IMR-90 (cell line): Measurements from ENCODE around the gene ARHGAP23. TPM values are rescaled to one million over a fixed set of nuclear protein-coding genes. Genes with fewer than 3 reads are reported as not detected.

Experiments
- ATAC-seq: fragments of 200-7000 bp; cut with Tn5 transposase; 2 replicates; pipeline ENCODE4 v1.9.1; 2020; ENCODE audit warnings: low read depth, mild to moderate bottlenecking, moderate library complexity
- BruUV-seq: library from RNA; stranded (reverse); fragments of 400-500 nt; replicated peaks from 2 replicates; lab custom pipeline; 2021; lab: Mats Ljungman, UMichigan
- CTCF ChIA-PET: fragments of 300-600 bp; formaldehyde crosslinking; extraction: SDS; loops from one replicate; lab custom pipeline; 2021; ENCODE audit warnings: antibody characterized with exemption; lab: Yijun Ruan, JAX
- POLR2A ChIA-PET: fragments of 300-600 bp; sonication (Branson Sonifier 250); formaldehyde crosslinking; loops from one replicate; lab custom pipeline; 2022; ENCODE audit warnings: antibody characterized with exemption; ENCODE audit not compliant: unreplicated experiment; lab: Charles Lee
- DNase-seq: peaks from one replicate; pipeline ENCODE4 v3.0.0; 2013
- H2AFZ ChIP-seq: replicated peaks from 2 replicates; pipeline ENCODE3; 2013; ENCODE audit warnings: low read length, mild to moderate bottlenecking; ENCODE audit not compliant: poor library complexity
- H2AK5ac ChIP-seq: 2 replicates; pipeline ENCODE4 v1.6.1; 2013; ENCODE audit warnings: low read depth, low read length, inconsistent platforms
- H2AK9ac ChIP-seq: replicated peaks from 2 replicates; pipeline ENCODE3; 2013; ENCODE audit warnings: mild to moderate bottlenecking, low read depth, low read length, moderate library complexity; ENCODE audit not compliant: poor library complexity
- H2BK120ac ChIP-seq: 2 replicates; pipeline ENCODE4 v1.6.1; 2013; ENCODE audit warnings: low read depth, low read length, inconsistent platforms
- H2BK15ac ChIP-seq: 3 replicates; pipeline ENCODE4 v1.6.1; 2013; ENCODE audit warnings: low read depth, low read length, inconsistent platforms
- H2BK20ac ChIP-seq: 2 replicates; pipeline ENCODE4 v1.6.1; 2013; ENCODE audit warnings: low read depth, mild to moderate bottlenecking, inconsistent platforms, low read length, moderate library complexity
- H2BK5ac ChIP-seq: 2 replicates; pipeline ENCODE4 v1.6.1; 2013; ENCODE audit warnings: mild to moderate bottlenecking, low read depth, low read length, inconsistent platforms; ENCODE audit not compliant: poor library complexity, severe bottlenecking
- H3K14ac ChIP-seq: replicated peaks from 2 replicates; pipeline ENCODE4 v1.6.1; 2013; ENCODE audit warnings: low read depth, low read length, inconsistent platforms
- H3K18ac ChIP-seq: 2 replicates; pipeline ENCODE4 v1.6.1; 2013; ENCODE audit warnings: low read depth, low read length, control low read depth
- H3K23ac ChIP-seq: 2 replicates; pipeline ENCODE4 v1.6.1; 2013; ENCODE audit warnings: low read depth, low read length, inconsistent platforms
- H3K27ac ChIP-seq: 2 replicates; pipeline ENCODE4 v1.5.1; 2013; ENCODE audit warnings: mild to moderate bottlenecking, control low read depth, low read length; ENCODE audit not compliant: insufficient read depth
- H3K27me3 ChIP-seq: 2 replicates; pipeline ENCODE4 v1.6.1; 2013; ENCODE audit warnings: low read length; ENCODE audit not compliant: control insufficient read depth, insufficient read depth
- H3K36me3 ChIP-seq: 2 replicates; pipeline ENCODE4 v1.6.1; 2013; ENCODE audit warnings: low read length, mixed read lengths; ENCODE audit not compliant: control insufficient read depth, insufficient read depth
- H3K4ac ChIP-seq: 2 replicates; pipeline ENCODE4 v1.6.1; 2013; ENCODE audit warnings: low read depth, low read length, inconsistent platforms
- H3K4me1 ChIP-seq: 2 replicates; pipeline ENCODE4 v1.6.1; 2013; ENCODE audit warnings: low read length, mixed read lengths; ENCODE audit not compliant: control insufficient read depth, insufficient read depth
- H3K4me2 ChIP-seq: 2 replicates; pipeline ENCODE4 v1.6.1; 2013; ENCODE audit warnings: low read depth, mild to moderate bottlenecking, control low read depth, low read length, moderate library complexity
- H3K4me3 ChIP-seq: 2 replicates; pipeline ENCODE4 v1.5.1; 2013; ENCODE audit warnings: low read depth, mild to moderate bottlenecking, control low read depth, low read length, moderate library complexity; ENCODE audit not compliant: insufficient read depth
- H3K56ac ChIP-seq: 2 replicates; pipeline ENCODE4 v1.6.1; 2013; ENCODE audit warnings: low read length, inconsistent platforms; ENCODE audit not compliant: insufficient read depth; ENCODE audit errors: extremely low read depth
- H3K79me1 ChIP-seq, 2 experiments: 2 replicates each; pipeline ENCODE4 v1.6.1; 2013; ENCODE audit warnings: low read length in 2 of 2, inconsistent platforms in 1 of 2, low read depth in 1 of 2
- H3K9ac ChIP-seq: 2 replicates; pipeline ENCODE4 v1.6.1; 2013; ENCODE audit warnings: low read depth, low read length, control low read depth
- H3K9me1 ChIP-seq: 2 replicates; pipeline ENCODE4 v1.6.1; 2013; ENCODE audit warnings: low read length, inconsistent platforms; ENCODE audit not compliant: insufficient read depth
- H3K9me3 ChIP-seq: 2 replicates; pipeline ENCODE4 v1.6.1; 2013; ENCODE audit warnings: low read length; ENCODE audit not compliant: control insufficient read depth, insufficient read depth
- H4K20me1 ChIP-seq: 2 replicates; pipeline ENCODE4 v1.6.1; 2013; ENCODE audit warnings: low read length, inconsistent platforms; ENCODE audit not compliant: insufficient read depth
- H4K5ac ChIP-seq: 2 replicates; pipeline ENCODE4 v1.6.1; 2013; ENCODE audit warnings: mild to moderate bottlenecking, low read depth, low read length, control low read depth
- H4K8ac ChIP-seq, 2 experiments: 2 replicates each; pipeline ENCODE4 v1.6.1; 2013; ENCODE audit warnings: low read depth in 2 of 2, low read length in 2 of 2, control low read depth in 1 of 2, inconsistent platforms in 1 of 2
- H4K91ac ChIP-seq: 2 replicates; pipeline ENCODE4 v1.6.1; 2013; ENCODE audit warnings: low read depth, low read length, inconsistent platforms; ENCODE audit not compliant: insufficient read depth
- CTCF ChIP-seq: conservative IDR thresholded peaks from 2 replicates; pipeline ENCODE4 v1.5.1; 2012; ENCODE audit warnings: mild to moderate bottlenecking, low read depth, low read length, improper control_type of control experiment
- MAZ ChIP-seq: IDR thresholded peaks from 2 replicates; pipeline ENCODE4 v1.6.1; 2012; ENCODE audit warnings: low read depth, mild to moderate bottlenecking, low read length, improper control_type of control experiment, moderate library complexity, borderline replicate concordance
- RAD21 ChIP-seq: IDR thresholded peaks from 2 replicates; pipeline ENCODE4 v1.6.1; 2012; ENCODE audit warnings: low read length, improper control_type of control experiment
- RFX5 ChIP-seq: IDR thresholded peaks from 2 replicates; pipeline ENCODE4 v1.8.0; 2012; ENCODE audit warnings: low read depth, mild to moderate bottlenecking, low read length, moderate library complexity
- WGBS, 2 experiments: methylation state at CpG; one replicate each; pipeline versions ENCODE4 v1.1.5 to v1.1.7; 2013; ENCODE audit warnings: missing lambda C conversion rate in 2 of 2; ENCODE audit not compliant: insufficient read length in 1 of 2; ENCODE audit errors: extremely low coverage in 2 of 2; 5-methylcytosine and 5-hydroxymethylcytosine counted together
- dilution Hi-C: fragments of 300-500 bp; cut with HindIII; formaldehyde crosslinking; loops from one replicate; pipeline ENCODE4 v1.14.3; 2018; ENCODE audit warnings: low sequenced_read_pairs; ENCODE audit not compliant: unreplicated experiment
- in situ Hi-C: fragments of 300-500 bp; cut with MboI; formaldehyde crosslinking; loops from 3 replicates; pipeline ENCODE4 v1.14.3; 2019; ENCODE audit warnings: low sequenced_read_pairs, inconsistent platforms, mixed read lengths
- intact Hi-C: fragments of 100-400 bp; cut with micrococcal nuclease; formaldehyde crosslinking; loops from 2 replicates; pipeline ENCODE4 v1.10.0; 2022
- polyA plus RNA-seq, 3 experiments: library from polyadenylated mRNA; depleted of rRNA; stranded (reverse); fragments of >200 nt; gene quantifications; 2 replicates each; pipeline ENCODE4 v1.2.3, GENCODE V29; 2012; ENCODE audit warnings: low replicate concordance in 1 of 3
- total RNA-seq: library from RNA; depleted of rRNA; stranded (reverse); fragments of >200 nt; gene quantifications from 2 replicates; pipeline ENCODE4 v1.2.3, GENCODE V29; 2012

The ARHGAP23 gene
- total and polyA plus RNA-seq, 2 of the 4 experiments (the other 2 are of a cell fraction), result 9.3 to 43.3 TPM

- WGBS, 2 experiments, result 29% methylated on average over 3 of the region's 9 CpGs; no CpG with 5 or more reads in 1 of the 2 experiments
- no peak for ATAC-seq
- Histone ChIP-seq H3K4me1 (peaks cover 37% of the 10 kb centered on the region), H3K27me3 (no peaks in the 10 kb centered on the region), H4K20me1 (peaks cover 20% of the 10 kb centered on the region), H2AFZ (peak overlapping the region; percentile 89), H3K36me3 (no peaks in the 10 kb centered on the region), H4K8ac (peak overlapping the region; percentile 70 to 88), H2BK20ac (peak overlapping the region; percentile 74; the same call in 1 of the 2 replicates), H3K9me1 (peaks cover 18% of the 10 kb centered on the region; the same call in 1 of the 2 replicates), H4K91ac (peak overlapping the region; percentile 68), H2BK5ac (no peak overlapping the region), H2AK9ac (peak overlapping the region; percentile 97), H3K79me1 (peaks cover 9 to 39% of the 10 kb centered on the region in 2 experiments), H2AK5ac (peak overlapping the region; percentile 84), H3K9ac (no peak overlapping the region), H3K9me3 (no peaks in the 10 kb centered on the region), H3K4ac (peak overlapping the region; percentile 91), H2BK15ac (0 out of 3 replicates have a peak overlapping the region, but pooled peaks have one; percentile 64), H3K14ac (peak overlapping the region; percentile 86), H3K56ac (no peak overlapping the region; the same call in 1 of the 2 replicates), H3K4me2 (no peak overlapping the region), H4K5ac (peak overlapping the region; percentile 71), H2BK120ac (peak overlapping the region; percentile 81; the same call in 1 of the 2 replicates), H3K4me3 (no peak overlapping the region), H3K18ac (peak overlapping the region; percentile 57; the same call in 1 of the 2 replicates), H3K23ac (peak overlapping the region; percentile 83), H3K27ac (no peak overlapping the region; the same call in 1 of the 2 replicates)
- no peak for TF ChIP-seq RFX5
- TF ChIP-seq CTCF, result no peak
- no peak for TF ChIP-seq RAD21
- TF ChIP-seq MAZ, result peak; percentile 20; the same call in 1 of the 2 replicates
- POLR2A ChIA-PET, result interaction anchor here (0.7 kb wide), 1 partner anchor 188 kb away, joined by 11 read pairs; no protein-coding TSS in a partner anchor
- BruUV-seq, result no TSS peak
- in situ Hi-C loops, result no loop called here
- CTCF ChIA-PET, result no interaction called here
- intact Hi-C loops, result no loop called here
- no peak for DNase-seq
- dilution Hi-C loops, result no loop called here
These were observed 2.5 kb upstream of the ARHGAP23 start for GRCh38 chr17:38425744-38426143.
